ENCODE data around the gene HBE1. TPM values are rescaled to one million over a fixed set of nuclear protein-coding genes. Genes with fewer than 3 reads are reported as not detected.
"Not testable (repeated sequence)": the region's sequence is repeated elsewhere in the genome, so short reads cannot be mapped to it uniquely, and the experiment has no call there.

Gene HBE1
- total RNA-seq: 5.5 TPM
- 1.8 TPM for polyA plus RNA-seq
- long read RNA-seq, donor 1, partial matches to known transcripts: 0 of 1 reads
- long read RNA-seq, donor 1, other reads (novel, unspliced or antisense): 0 of 1 reads
- long read RNA-seq, donor 2: 0 reads
- long read RNA-seq, donor 3, transcript HBE1-203 (3 exons, 616 nt): major isoform, 8 of 8 reads
- long read RNA-seq, donor 3, partial matches to known transcripts: 0 of 8 reads
- long read RNA-seq, donor 3, other reads (novel, unspliced or antisense): 0 of 8 reads
- long read RNA-seq, donor 4, partial matches to known transcripts: 0 of 4 reads
- long read RNA-seq, donor 4, other reads (novel, unspliced or antisense): 0 of 4 reads
- long read RNA-seq, donor 5, transcript HBE1-203 (3 exons, 616 nt): major isoform, 7 of 7 reads
- long read RNA-seq, donor 5, partial matches to known transcripts: 0 of 7 reads
- long read RNA-seq, donor 5, other reads (novel, unspliced or antisense): 0 of 7 reads
- long read RNA-seq, donor 6, transcript HBE1-203 (3 exons, 616 nt): major isoform, 7 of 7 reads
- long read RNA-seq, donor 6, partial matches to known transcripts: 0 of 7 reads
- long read RNA-seq, donor 6, other reads (novel, unspliced or antisense): 0 of 7 reads
- long read RNA-seq, donor 7, partial matches to known transcripts: 0 of 2 reads
- long read RNA-seq, donor 7, other reads (novel, unspliced or antisense): 0 of 2 reads
- long read RNA-seq, donor 8, transcript HBE1-203 (3 exons, 616 nt): major isoform, 11 of 11 reads
- long read RNA-seq, donor 8, partial matches to known transcripts: 0 of 11 reads
- long read RNA-seq, donor 8, other reads (novel, unspliced or antisense): 0 of 11 reads
- long read RNA-seq, donor 9, partial matches to known transcripts: 0 of 1 reads
- long read RNA-seq, donor 9, other reads (novel, unspliced or antisense): 0 of 1 reads
- long read RNA-seq, donor 10, partial matches to known transcripts: 0 of 4 reads
- long read RNA-seq, donor 10, other reads (novel, unspliced or antisense): 0 of 4 reads

GRCh38 chr11:5269715-5270147 is at the start of gene HBE1:
Gene HBE1 (minus strand): TSS chr11:5269945. CDS start chr11:5269890, 55 bp downstream.
- H3K36me3 ChIP-seq (ENCODE audit: control insufficient read depth in 2 of 2, insufficient read depth in 2 of 2, low read length in 1 of 2): no peaks in the 10 kb centered on the region
- no peak within 1 kb of the TSS for H3K27ac ChIP-seq (ENCODE audit: low read depth in 1 of 2, low read length in 1 of 2)
- no peaks in the 10 kb centered on the region for H3K4me1 ChIP-seq (ENCODE audit: control insufficient read depth in 2 of 2, insufficient read depth in 2 of 2, low read length in 2 of 2)
- WGBS: 94% methylated on average over 4 of the region's 4 CpGs
- DNase-seq (ENCODE audit: low read depth in 6 of 9, low spot score in 9 of 9): no peak
- no peak within 1 kb of the TSS for H3K4me3 ChIP-seq (ENCODE audit: low read length in 2 of 2)
- no peaks in the 10 kb centered on the region for H3K9me3 ChIP-seq (ENCODE audit: control insufficient read depth in 2 of 2, insufficient read depth in 1 of 2, low read length in 1 of 2)
- no peaks in the 10 kb centered on the region for H3K27me3 ChIP-seq (ENCODE audit: control insufficient read depth in 2 of 2, insufficient read depth in 1 of 2, low read length in 1 of 2)

- Histone ChIP-seq H3K36me3 (ENCODE audit: control insufficient read depth in 2 of 2, insufficient read depth in 2 of 2, low read length in 1 of 2) (no peaks in the 10 kb centered on the region), H3K27me3 (ENCODE audit: control insufficient read depth in 2 of 2, insufficient read depth in 1 of 2, low read length in 1 of 2) (no peaks in the 10 kb centered on the region), H3K27ac (ENCODE audit: low read depth in 1 of 2, low read length in 1 of 2) (no peak overlapping the region), H3K9me3 (ENCODE audit: control insufficient read depth in 2 of 2, insufficient read depth in 1 of 2, low read length in 1 of 2) (no peaks in the 10 kb centered on the region), H3K4me1 (ENCODE audit: control insufficient read depth in 2 of 2, insufficient read depth in 2 of 2, low read length in 2 of 2) (no peaks in the 10 kb centered on the region), H3K4me3 (ENCODE audit: low read length in 2 of 2) (no peak overlapping the region)
- 86% methylated on average over 5 of the region's 5 CpGs for WGBS
- DNase-seq (ENCODE audit: low read depth in 6 of 9, low spot score in 9 of 9): no peak
Observed at GRCh38 chr11:5317292-5317691, 47.5 kb upstream of the HBE1 start.

GRCh38 chr11:5313326-5314023 is 43.7 kb upstream of the HBE1 start:
- DNase-seq (ENCODE audit: low read depth in 6 of 9, low spot score in 9 of 9); H3K4me3 ChIP-seq (ENCODE audit: low read length in 2 of 2); H3K27ac ChIP-seq (ENCODE audit: low read depth in 1 of 2, low read length in 1 of 2); H3K27me3 ChIP-seq (ENCODE audit: control insufficient read depth in 2 of 2, insufficient read depth in 1 of 2, low read length in 1 of 2); H3K9me3 ChIP-seq (ENCODE audit: control insufficient read depth in 2 of 2, insufficient read depth in 1 of 2, low read length in 1 of 2); H3K4me1 ChIP-seq (ENCODE audit: control insufficient read depth in 2 of 2, insufficient read depth in 2 of 2, low read length in 2 of 2); H3K36me3 ChIP-seq (ENCODE audit: control insufficient read depth in 2 of 2, insufficient read depth in 2 of 2, low read length in 1 of 2): not testable (repeated sequence)
- WGBS: 92% methylated on average over 3 of the region's 3 CpGs

- Histone ChIP-seq H3K27ac (ENCODE audit: low read depth in 1 of 2, low read length in 1 of 2) (no peak overlapping the region), H3K4me1 (ENCODE audit: control insufficient read depth in 2 of 2, insufficient read depth in 2 of 2, low read length in 2 of 2) (no peaks in the 10 kb centered on the region), H3K27me3 (ENCODE audit: control insufficient read depth in 2 of 2, insufficient read depth in 1 of 2, low read length in 1 of 2) (no peaks in the 10 kb centered on the region), H3K4me3 (ENCODE audit: low read length in 2 of 2) (no peak overlapping the region), H3K36me3 (ENCODE audit: control insufficient read depth in 2 of 2, insufficient read depth in 2 of 2, low read length in 1 of 2) (no peaks in the 10 kb centered on the region), H3K9me3 (ENCODE audit: control insufficient read depth in 2 of 2, insufficient read depth in 1 of 2, low read length in 1 of 2) (no peaks in the 10 kb centered on the region)
- WGBS: 95% methylated on average over 1 of the region's 1 CpG
- no peak for DNase-seq (ENCODE audit: low read depth in 6 of 9, low spot score in 9 of 9)
Observed at GRCh38 chr11:5310423-5310822, 40.7 kb upstream of the HBE1 start.

- Histone ChIP-seq H3K4me1 (ENCODE audit: control insufficient read depth in 2 of 2, insufficient read depth in 2 of 2, low read length in 2 of 2) (no peaks in the 10 kb centered on the region), H3K4me3 (ENCODE audit: low read length in 2 of 2) (no peak overlapping the region), H3K27me3 (ENCODE audit: control insufficient read depth in 2 of 2, insufficient read depth in 1 of 2, low read length in 1 of 2) (no peaks in the 10 kb centered on the region), H3K27ac (ENCODE audit: low read depth in 1 of 2, low read length in 1 of 2) (no peak overlapping the region), H3K36me3 (ENCODE audit: control insufficient read depth in 2 of 2, insufficient read depth in 2 of 2, low read length in 1 of 2) (no peaks in the 10 kb centered on the region), H3K9me3 (ENCODE audit: control insufficient read depth in 2 of 2, insufficient read depth in 1 of 2, low read length in 1 of 2) (no peaks in the 10 kb centered on the region)
- no peak for DNase-seq (ENCODE audit: low read depth in 6 of 9, low spot score in 9 of 9)
- WGBS: 93% methylated on average over 2 of the region's 2 CpGs
Observed at GRCh38 chr11:5307256-5308019, 37.7 kb upstream of the HBE1 start.

GRCh38 chr11:5304046-5304445 is 34.3 kb upstream of the HBE1 start:
- H3K36me3 ChIP-seq (ENCODE audit: control insufficient read depth in 2 of 2, insufficient read depth in 2 of 2, low read length in 1 of 2): no peaks in the 10 kb centered on the region
- H3K4me3 ChIP-seq (ENCODE audit: low read length in 2 of 2): no peak overlapping the region
- 52% methylated on average over 1 of the region's 1 CpG for WGBS
- no peaks in the 10 kb centered on the region for H3K9me3 ChIP-seq (ENCODE audit: control insufficient read depth in 2 of 2, insufficient read depth in 1 of 2, low read length in 1 of 2)
- no peaks in the 10 kb centered on the region for H3K27me3 ChIP-seq (ENCODE audit: control insufficient read depth in 2 of 2, insufficient read depth in 1 of 2, low read length in 1 of 2)
- no peaks in the 10 kb centered on the region for H3K4me1 ChIP-seq (ENCODE audit: control insufficient read depth in 2 of 2, insufficient read depth in 2 of 2, low read length in 2 of 2)
- no peak overlapping the region for H3K27ac ChIP-seq (ENCODE audit: low read depth in 1 of 2, low read length in 1 of 2)
- no peak for DNase-seq (ENCODE audit: low read depth in 6 of 9, low spot score in 9 of 9)

- H3K27me3 ChIP-seq (ENCODE audit: control insufficient read depth in 2 of 2, insufficient read depth in 1 of 2, low read length in 1 of 2): no peaks in the 10 kb centered on the region
- WGBS: 89% methylated on average over 5 of the region's 5 CpGs
- H3K9me3 ChIP-seq (ENCODE audit: control insufficient read depth in 2 of 2, insufficient read depth in 1 of 2, low read length in 1 of 2): no peaks in the 10 kb centered on the region
- H3K36me3 ChIP-seq (ENCODE audit: control insufficient read depth in 2 of 2, insufficient read depth in 2 of 2, low read length in 1 of 2): no peaks in the 10 kb centered on the region
- H3K4me3 ChIP-seq (ENCODE audit: low read length in 2 of 2): no peak overlapping the region
- H3K27ac ChIP-seq (ENCODE audit: low read depth in 1 of 2, low read length in 1 of 2): no peak overlapping the region
- DNase-seq (ENCODE audit: low read depth in 6 of 9, low spot score in 9 of 9): no peak
- H3K4me1 ChIP-seq (ENCODE audit: control insufficient read depth in 2 of 2, insufficient read depth in 2 of 2, low read length in 2 of 2): no peaks in the 10 kb centered on the region
Observed at GRCh38 chr11:5303626-5304025, 33.9 kb upstream of the HBE1 start.

GRCh38 chr11:5301846-5302245 is 32.1 kb upstream of the HBE1 start, which contains the start of gene OR51B4:
Gene OR51B4 (minus strand): TSS chr11:5301946. CDS start chr11:5301946, 0 bp downstream.
- DNase-seq (ENCODE audit: low read depth in 6 of 9, low spot score in 9 of 9): no peak

More at GRCh38 chr11:5301846-5302245, 32.1 kb upstream of the HBE1 start, which contains the start of gene OR51B4:
- Histone ChIP-seq H3K4me3 (ENCODE audit: low read length in 2 of 2) (no peak within 1 kb of the TSS), H3K9me3 (ENCODE audit: control insufficient read depth in 2 of 2, insufficient read depth in 1 of 2, low read length in 1 of 2) (no peaks in the 10 kb centered on the region), H3K27ac (ENCODE audit: low read depth in 1 of 2, low read length in 1 of 2) (no peak within 1 kb of the TSS), H3K27me3 (ENCODE audit: control insufficient read depth in 2 of 2, insufficient read depth in 1 of 2, low read length in 1 of 2) (no peaks in the 10 kb centered on the region), H3K36me3 (ENCODE audit: control insufficient read depth in 2 of 2, insufficient read depth in 2 of 2, low read length in 1 of 2) (no peaks in the 10 kb centered on the region), H3K4me1 (ENCODE audit: control insufficient read depth in 2 of 2, insufficient read depth in 2 of 2, low read length in 2 of 2) (no peaks in the 10 kb centered on the region)
- 97% methylated on average over 2 of the region's 2 CpGs for WGBS

Measured in thymus (tissue), 14 donors.